SU-DHL-6 (cell line): ENCODE results near the gene DAW1.

Source experiments
- CTCF ChIP-seq: fragments of 200-600 bp; sonication (generic); IDR thresholded peaks from one replicate; pipeline ENCODE4 v1.5.1; 2017; ENCODE audit warnings: antibody characterized with exemption, mild to moderate bottlenecking, low read length, moderate library complexity; ENCODE audit not compliant: insufficient read depth, poor library complexity, severe bottlenecking
- EZH2phosphoT487 ChIP-seq: fragments of 200-600 bp; sonication (generic), shearing (Covaris generic); conservative IDR thresholded peaks from 2 replicates; pipeline ENCODE4 v1.6.1; 2018; ENCODE audit warnings: mild to moderate bottlenecking, antibody characterized with exemption, low read length, moderate library complexity, mixed read lengths

GRCh38 chr2:227861011-227861410 lies 10.4 kb upstream of the DAW1 start:
- no peak for TF ChIP-seq CTCF
- no peak for TF ChIP-seq EZH2phosphoT487
